Fibroblast of lung (primary cell): Measurements from ENCODE around the gene ACADSB. TPM values are rescaled to one million over a fixed set of nuclear protein-coding genes. Genes with fewer than 3 reads are reported as not detected.

Source experiments
- DNase-seq, 2 donors: peaks; one replicate each; pipeline versions ENCODE4 v3.0.0 to v3.0.0-alpha.2; 2010; ENCODE audit warnings: low read depth in 2 of 2
- H2AFZ ChIP-seq: 2 replicates; pipeline ENCODE4 v1.5.1; 2012; ENCODE audit warnings: low read length, control low read depth, inconsistent platforms
- H3K27ac ChIP-seq: 2 replicates; pipeline ENCODE4 v1.5.1; 2011; ENCODE audit warnings: low read length, control low read depth; ENCODE audit not compliant: insufficient read depth
- H3K27me3 ChIP-seq: 2 replicates; pipeline ENCODE4 v1.5.1; 2011; ENCODE audit warnings: mild to moderate bottlenecking, low read length; ENCODE audit not compliant: control insufficient read depth, insufficient read depth
- H3K36me3 ChIP-seq: 2 replicates; pipeline ENCODE4 v1.5.1; 2011; ENCODE audit warnings: low read length; ENCODE audit not compliant: control insufficient read depth, insufficient read depth
- H3K4me1 ChIP-seq: 2 replicates; pipeline ENCODE4 v1.5.1; 2011; ENCODE audit warnings: low read length; ENCODE audit not compliant: control insufficient read depth, insufficient read depth; ENCODE audit errors: extremely low read depth
- H3K4me2 ChIP-seq: 2 replicates; pipeline ENCODE4 v1.5.1; 2011; ENCODE audit warnings: low read length, control low read depth; ENCODE audit not compliant: insufficient read depth; ENCODE audit errors: extremely low read depth
- H3K4me3 ChIP-seq, 4 experiments: fragments of 200-600 bp in 1 of 4; sonication (generic) in 1 of 4; replicated peaks in 1 of 4; 2 replicates each; pipeline ENCODE4 v1.5.1; 2011 to 2016; ENCODE audit warnings: low read length in 4 of 4, low read depth in 3 of 4, mild to moderate bottlenecking in 3 of 4, control low read depth in 2 of 4, inconsistent platforms in 1 of 4, mixed read lengths in 1 of 4; ENCODE audit not compliant: insufficient read depth in 1 of 4; ENCODE audit errors: control extremely low read depth in 1 of 4
- H3K79me2 ChIP-seq: 2 replicates; pipeline ENCODE4 v1.5.1; 2012; ENCODE audit warnings: mild to moderate bottlenecking, low read length, inconsistent platforms; ENCODE audit not compliant: control insufficient read depth, insufficient read depth
- H3K9ac ChIP-seq: 2 replicates; pipeline ENCODE4 v1.5.1; 2011; ENCODE audit warnings: mild to moderate bottlenecking, low read length, control low read depth; ENCODE audit not compliant: insufficient read depth
- H3K9me3 ChIP-seq: 2 replicates; pipeline ENCODE4 v1.5.1; 2012; ENCODE audit warnings: low read depth, low read length; ENCODE audit not compliant: control insufficient read depth, insufficient read depth
- H4K20me1 ChIP-seq: 2 replicates; pipeline ENCODE4 v1.5.1; 2011; ENCODE audit warnings: low read length; ENCODE audit not compliant: control insufficient read depth, insufficient read depth; ENCODE audit errors: extremely low read depth
- CTCF ChIP-seq, 2 donors: IDR thresholded peaks in 1 of 2; conservative IDR thresholded peaks in 1 of 2; 1 replicate in 1 of 2; 2 replicates in 1 of 2; pipeline ENCODE4 v1.5.1; 2011 to 2012; ENCODE audit warnings: low read length in 2 of 2, control low read depth in 1 of 2, inconsistent platforms in 1 of 2, low read depth in 1 of 2, mild to moderate bottlenecking in 1 of 2
- EZH2 ChIP-seq: IDR thresholded peaks from 2 replicates; pipeline ENCODE4 v1.5.1; 2012; ENCODE audit warnings: low read length, control low read depth, mild to moderate bottlenecking; ENCODE audit errors: missing control alignments
- polyA plus RNA-seq, 2 donors: library from polyadenylated mRNA; depleted of rRNA in 1 of 2; stranded (reverse) in 1 of 2; unstranded in 1 of 2; fragments of >200 nt; gene quantifications; 2 replicates each; pipeline ENCODE4 v1.2.1, GENCODE V29; 2011 to 2012; ENCODE audit warnings: missing spikeins in 1 of 2
- total RNA-seq: library from RNA; depleted of rRNA; stranded (reverse); fragments of >200 nt; gene quantifications from 2 replicates; pipeline ENCODE4 v1.2.1, GENCODE V29; 2014

The ACADSB gene
- total and polyA plus RNA-seq, 2 donors (not counting 1 experiment from before 2014, with no cell fraction given) = 5.6 to 11.3 TPM

GRCh38 chr10:123083811-123084210 is 75.0 kb downstream of the ACADSB start:
- Histone ChIP-seq H2AFZ (no peak overlapping the region), H3K9ac (no peak overlapping the region), H3K9me3 (no peaks in the 10 kb centered on the region), H3K79me2 (no peaks in the 10 kb centered on the region), H3K4me1 (no peaks in the 10 kb centered on the region), H3K27me3 (no peaks in the 10 kb centered on the region), H3K27ac (no peak overlapping the region), H3K4me2 (no peak overlapping the region), H4K20me1 (no peaks in the 10 kb centered on the region), H3K4me3 (no peak overlapping the region), H3K36me3 (no peaks in the 10 kb centered on the region)
- TF ChIP-seq CTCF (conservative IDR thresholded peaks at IDR 0.05 in 1 of 2, IDR thresholded peaks at IDR 0.05 in 1 of 2; ENCODE audit: low read depth in 1 of 2, low read length in 2 of 2) (no peak), EZH2 (no peak)
- no peak for DNase-seq

GRCh38 chr10:123086281-123086680 is 77.5 kb downstream of the ACADSB start:
- H3K36me3 ChIP-seq = no peaks in the 10 kb centered on the region
- H3K4me3 ChIP-seq = no peak overlapping the region
- no peak overlapping the region for H3K4me2 ChIP-seq
- no peaks in the 10 kb centered on the region for H3K4me1 ChIP-seq
- TF ChIP-seq EZH2 (no peak), CTCF (conservative IDR thresholded peaks at IDR 0.05 in 1 of 2, IDR thresholded peaks at IDR 0.05 in 1 of 2; ENCODE audit: low read depth in 1 of 2, low read length in 2 of 2) (no peak)
- H2AFZ ChIP-seq = no peak overlapping the region
- no peak for DNase-seq
- no peaks in the 10 kb centered on the region for H3K79me2 ChIP-seq
- no peak overlapping the region for H3K9ac ChIP-seq
- no peaks in the 10 kb centered on the region for H3K27me3 ChIP-seq
- no peaks in the 10 kb centered on the region for H4K20me1 ChIP-seq
- no peak overlapping the region for H3K27ac ChIP-seq
- no peaks in the 10 kb centered on the region for H3K9me3 ChIP-seq

- H4K20me1 ChIP-seq = no peaks in the 10 kb centered on the region
- H3K4me3 ChIP-seq = no peak overlapping the region
- H2AFZ ChIP-seq = no peak overlapping the region
- H3K79me2 ChIP-seq = no peaks in the 10 kb centered on the region
- no peaks in the 10 kb centered on the region for H3K27me3 ChIP-seq
- H3K9ac ChIP-seq = no peak overlapping the region
- H3K27ac ChIP-seq = no peak overlapping the region
- no peak for DNase-seq
- H3K4me1 ChIP-seq = no peaks in the 10 kb centered on the region
- no peaks in the 10 kb centered on the region for H3K36me3 ChIP-seq
- H3K9me3 ChIP-seq = no peaks in the 10 kb centered on the region
- no peak overlapping the region for H3K4me2 ChIP-seq
- TF ChIP-seq CTCF (conservative IDR thresholded peaks at IDR 0.05 in 1 of 2, IDR thresholded peaks at IDR 0.05 in 1 of 2; ENCODE audit: low read depth in 1 of 2, low read length in 2 of 2) (no peak), EZH2 (no peak)
Measured at GRCh38 chr10:123087348-123087747, 78.5 kb downstream of the ACADSB start.
